Ectodermal cell (in vitro differentiated cells): ENCODE results near the gene TBX2.

ENCODE experiments used
- H3K27ac ChIP-seq: 2 replicates; pipeline ENCODE4 v1.7.0; 2013; ENCODE audit warnings: mild to moderate bottlenecking, low read depth, low read length; ENCODE audit not compliant: insufficient read depth, poor library complexity, severe bottlenecking
- H3K27me3 ChIP-seq: 2 replicates; pipeline ENCODE4 v1.7.0; 2013; ENCODE audit warnings: mild to moderate bottlenecking, low read length; ENCODE audit not compliant: insufficient read depth, control insufficient read depth, poor library complexity, severe bottlenecking
- H3K36me3 ChIP-seq: one replicate; pipeline ENCODE4 v1.7.0; 2013; ENCODE audit warnings: low read length; ENCODE audit not compliant: control insufficient read depth, insufficient read depth
- H3K4me1 ChIP-seq: one replicate; pipeline ENCODE4 v1.7.0; 2013; ENCODE audit warnings: low read length; ENCODE audit not compliant: control insufficient read depth, insufficient read depth
- H3K4me3 ChIP-seq: 2 replicates; pipeline ENCODE4 v1.7.0; 2013; ENCODE audit warnings: low read depth, low read length, control low read depth; ENCODE audit not compliant: insufficient read depth
- H3K9me3 ChIP-seq: 2 replicates; pipeline ENCODE4 v1.7.0; 2013; ENCODE audit warnings: mild to moderate bottlenecking, low read length, moderate library complexity; ENCODE audit not compliant: control insufficient read depth
- WGBS, 2 experiments: methylation state at CpG; one replicate each; pipeline ENCODE4 v1.1.7; 2013; ENCODE audit warnings: missing lambda C conversion rate in 2 of 2; 5-methylcytosine and 5-hydroxymethylcytosine counted together

The TBX2 gene

DNA sequence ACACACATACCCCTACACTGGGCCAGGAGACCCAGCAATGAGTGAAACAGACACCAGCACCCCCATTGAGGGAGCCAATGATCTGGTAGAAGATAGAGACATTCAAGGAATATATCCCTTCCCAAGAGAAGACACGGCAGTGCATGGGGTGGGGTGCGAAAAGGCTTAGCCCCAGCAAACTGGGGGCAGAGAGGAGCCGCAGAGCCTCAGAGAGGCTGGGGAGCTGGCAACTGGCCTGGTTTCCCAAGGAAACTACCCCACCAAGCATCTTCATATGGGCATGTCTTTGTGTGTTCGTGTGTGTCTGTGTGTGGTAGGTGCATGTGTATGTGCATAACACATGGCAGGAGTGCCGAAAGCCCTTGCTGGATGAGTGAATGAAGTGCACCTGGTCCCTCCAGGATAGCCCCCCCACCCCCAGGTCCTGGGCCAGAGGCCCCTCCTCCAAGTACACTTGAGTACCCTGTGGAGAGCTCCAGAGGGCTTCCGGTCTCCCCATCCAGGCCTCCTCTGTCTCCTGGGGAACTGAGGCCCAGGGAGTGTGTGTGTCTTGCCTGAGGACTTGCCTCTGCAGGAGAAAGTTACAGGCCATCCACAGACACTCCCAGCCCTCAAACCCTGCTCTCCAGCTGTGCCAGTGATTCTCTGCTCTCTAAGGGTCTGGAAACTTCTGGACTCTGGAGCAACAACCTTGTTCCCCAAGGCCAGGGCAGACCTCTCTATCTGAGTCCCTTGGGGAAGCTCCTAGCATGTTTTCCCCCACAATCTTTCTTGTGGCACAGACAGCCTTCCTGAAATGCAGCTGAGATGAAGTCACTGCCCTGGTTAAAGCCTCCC, 15.9 kb downstream of the TBX2 start:
- H3K4me1 ChIP-seq: peaks cover 9% of the 10 kb centered on the region
- H3K9me3 ChIP-seq: no peaks in the 10 kb centered on the region
- 89 to 92% methylated on average over 6 of the region's 6 CpGs for WGBS, 2 experiments
- no peak overlapping the region for H3K27ac ChIP-seq
- no peaks in the 10 kb centered on the region for H3K36me3 ChIP-seq
- no peak overlapping the region for H3K4me3 ChIP-seq
- peaks cover 63% of the 10 kb centered on the region for H3K27me3 ChIP-seq

DNA sequence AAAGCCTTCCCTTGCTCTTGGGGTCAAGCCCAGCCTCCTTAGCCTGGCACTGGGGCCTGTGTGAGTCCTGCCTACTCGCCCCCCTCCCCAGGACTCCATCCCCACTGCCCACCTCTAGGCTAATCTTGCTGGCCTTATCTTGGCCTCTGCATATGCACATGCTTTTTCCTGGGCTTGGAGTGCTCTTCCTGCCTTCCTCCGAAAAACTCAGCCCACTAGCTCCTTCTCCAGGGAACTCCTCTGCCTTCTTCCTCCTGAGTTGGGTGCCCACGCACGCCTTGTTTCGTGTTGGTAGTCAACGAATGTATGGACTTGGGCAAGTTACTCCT, 16.5 kb downstream of the TBX2 start:
- Histone ChIP-seq H3K4me1 (peaks cover 7% of the 10 kb centered on the region), H3K27ac (no peak overlapping the region), H3K36me3 (no peaks in the 10 kb centered on the region), H3K9me3 (no peaks in the 10 kb centered on the region), H3K27me3 (peaks cover 57% of the 10 kb centered on the region), H3K4me3 (no peak overlapping the region)
- whole genome bisulfite sequencing, 2 experiments: 82% methylated on average over 6 of the region's 6 CpGs

DNA sequence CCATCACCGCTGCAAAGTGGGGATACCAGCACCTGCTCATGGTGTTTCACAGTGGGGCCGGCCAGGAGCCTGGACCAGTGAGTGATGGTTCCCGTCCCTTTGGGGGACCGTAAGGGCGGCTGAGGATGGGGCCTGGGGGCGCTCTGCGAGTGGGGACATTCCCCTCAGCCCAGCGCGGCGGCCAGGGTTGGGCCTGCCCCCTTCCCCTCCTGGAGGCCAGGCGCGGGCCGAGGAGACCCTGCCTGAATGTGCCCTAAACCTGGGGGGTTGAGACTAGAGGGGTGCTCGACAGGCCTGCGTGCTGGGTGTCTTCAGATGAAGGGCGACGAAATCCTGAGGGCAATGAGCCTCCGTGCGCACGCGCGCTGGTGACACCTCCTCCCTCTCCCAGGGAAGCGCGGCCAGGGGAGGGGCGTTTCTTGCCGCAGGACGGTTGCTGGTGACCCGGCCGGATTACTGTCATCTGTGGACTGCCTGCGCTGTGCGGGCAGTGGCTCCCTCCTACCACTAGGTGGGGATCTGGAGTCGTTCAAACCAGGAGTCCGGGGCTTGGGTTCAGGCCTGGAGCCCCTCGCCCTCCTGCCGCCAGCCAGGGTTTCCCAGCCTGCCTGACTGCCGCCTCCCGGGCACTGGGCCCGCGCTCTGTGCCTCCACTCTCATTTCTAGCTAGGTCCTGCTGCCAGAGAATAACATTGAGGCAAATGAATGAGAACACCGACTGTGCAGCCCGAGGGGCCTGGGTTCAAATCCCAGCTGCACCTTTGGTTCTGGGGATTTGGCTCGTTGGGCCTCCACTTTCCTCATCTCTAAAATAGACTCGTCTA, 17.1 kb downstream of the TBX2 start:
- peaks cover 7% of the 10 kb centered on the region for H3K4me1 ChIP-seq
- WGBS, 2 experiments: 23% methylated on average over 43 of the region's 43 CpGs
- no peaks in the 10 kb centered on the region for H3K36me3 ChIP-seq
- peak overlapping the region; percentile 29 for H3K4me3 ChIP-seq
- H3K27ac ChIP-seq: no peak overlapping the region
- H3K9me3 ChIP-seq: no peaks in the 10 kb centered on the region
- peaks cover 51% of the 10 kb centered on the region for H3K27me3 ChIP-seq

DNA sequence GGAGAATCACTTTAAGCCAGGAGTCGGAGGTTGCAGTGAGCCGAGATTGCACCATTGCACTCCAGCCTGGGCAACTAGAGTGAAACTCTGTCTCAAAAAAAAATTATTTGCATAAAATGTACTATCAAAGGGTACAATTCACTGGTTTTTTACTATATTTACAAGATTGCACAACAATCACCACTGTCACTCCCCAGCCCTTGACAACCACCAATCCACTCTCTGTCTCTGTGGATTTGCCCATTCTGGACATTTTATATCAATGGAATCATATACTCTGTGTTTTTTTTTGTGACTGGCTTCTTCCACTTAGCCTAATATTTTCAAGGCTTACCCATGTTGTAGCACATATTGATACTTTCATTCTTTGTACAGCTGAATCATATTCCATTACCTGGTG, 18.8 kb downstream of the TBX2 start:
- no peak overlapping the region for H3K27ac ChIP-seq
- peaks cover 1% of the 10 kb centered on the region for H3K4me1 ChIP-seq
- no peaks in the 10 kb centered on the region for H3K9me3 ChIP-seq
- H3K4me3 ChIP-seq: no peak overlapping the region
- peaks cover 34% of the 10 kb centered on the region for H3K27me3 ChIP-seq
- WGBS, 2 experiments: 96 to 98% methylated on average over 2 of the region's 2 CpGs
- H3K36me3 ChIP-seq: no peaks in the 10 kb centered on the region

DNA sequence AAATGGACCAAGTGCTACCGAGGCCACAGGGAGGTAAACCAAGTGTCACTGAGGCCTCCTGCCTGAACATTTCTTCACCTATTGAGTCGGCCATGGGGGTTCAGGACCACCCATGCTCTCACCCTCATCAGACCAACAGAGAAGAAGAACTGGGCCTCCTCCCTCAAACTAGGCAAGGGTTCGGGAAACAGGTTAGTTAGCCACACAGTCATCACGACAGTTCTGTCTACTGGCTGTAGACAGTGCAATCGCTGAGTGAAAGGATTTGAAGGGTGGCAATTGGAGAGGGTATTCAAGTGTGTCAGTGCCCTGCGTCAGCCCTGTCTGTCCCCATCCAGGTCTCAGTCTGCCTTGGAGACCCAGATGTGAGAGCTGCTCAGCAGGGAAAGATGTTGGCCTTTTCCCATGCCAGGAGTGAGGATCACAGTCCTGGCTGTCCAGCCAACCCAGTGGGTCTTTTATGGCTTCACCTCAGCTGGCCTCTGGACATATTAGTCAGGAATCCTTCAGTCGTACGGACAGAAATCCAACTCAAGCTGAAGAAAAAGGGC, 19.9 kb downstream of the TBX2 start:
- peaks cover 25% of the 10 kb centered on the region for H3K27me3 ChIP-seq
- 88 to 91% methylated on average over 8 of the region's 8 CpGs for WGBS, 2 experiments

DNA sequence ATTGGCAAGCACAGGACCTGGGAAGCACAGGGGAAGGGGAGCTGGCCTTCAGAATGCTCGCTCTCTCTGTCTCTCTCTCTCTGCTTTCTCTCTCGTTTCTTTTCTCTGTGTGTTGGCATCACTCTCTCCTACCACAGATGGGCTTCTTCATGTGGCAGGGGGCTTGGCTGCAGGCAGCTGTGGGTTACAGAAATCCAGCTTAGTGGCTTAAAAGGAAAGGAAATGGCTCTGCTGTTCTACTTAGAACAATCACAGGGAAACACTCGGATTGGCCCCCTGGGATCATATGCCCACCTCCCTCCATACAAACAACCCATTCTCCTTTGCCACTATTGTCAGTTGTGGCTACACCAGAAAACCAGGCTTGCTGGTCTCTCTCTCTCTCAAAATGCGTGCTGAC, 20.4 kb downstream of the TBX2 start:
- Histone ChIP-seq H3K4me1 (no peaks in the 10 kb centered on the region), H3K27me3 (peaks cover 20% of the 10 kb centered on the region)
- WGBS, 2 experiments: 70 to 74% methylated on average over 4 of the region's 4 CpGs

More for the DNA sequence above, 19.9 kb downstream of the TBX2 start:
- Histone ChIP-seq H3K4me3 (no peak overlapping the region), H3K4me1 (no peaks in the 10 kb centered on the region), H3K36me3 (no peaks in the 10 kb centered on the region), H3K9me3 (no peaks in the 10 kb centered on the region), H3K27ac (no peak overlapping the region)

DNA sequence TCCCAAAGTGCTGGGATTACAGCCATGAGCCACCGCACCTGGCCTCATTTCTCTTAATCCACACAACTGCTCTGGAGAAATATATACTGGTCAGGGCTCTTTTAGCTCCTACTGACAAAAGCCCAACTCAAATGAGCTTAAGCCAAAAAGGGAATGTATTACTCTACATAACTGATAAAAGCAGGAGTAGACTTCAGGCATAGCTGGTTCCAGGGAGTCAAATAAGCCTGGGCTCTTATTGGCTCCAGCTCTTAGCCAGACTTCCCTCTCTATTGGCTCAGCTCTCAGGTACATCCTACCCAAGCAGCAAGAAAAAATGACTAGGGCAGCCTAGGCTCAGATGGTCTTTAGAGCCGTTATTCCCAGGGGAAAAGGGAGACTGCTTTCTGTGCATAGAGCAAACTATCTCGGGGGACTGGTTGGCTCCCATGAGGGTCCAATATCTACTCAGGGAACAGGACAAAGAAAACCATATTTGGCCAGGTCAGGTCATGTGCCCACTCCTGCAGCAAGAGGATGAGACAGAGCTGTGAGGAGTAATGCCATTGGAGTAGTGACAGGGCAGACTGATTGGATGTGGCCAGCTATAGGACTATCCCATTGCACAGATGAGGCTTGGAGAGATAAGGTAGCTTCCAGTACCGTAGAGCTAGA, 21.2 kb downstream of the TBX2 start:
- 92 to 99% methylated on average over 4 of the region's 4 CpGs for WGBS, 2 experiments
- Histone ChIP-seq H3K4me1 (no peaks in the 10 kb centered on the region), H3K9me3 (no peaks in the 10 kb centered on the region), H3K36me3 (no peaks in the 10 kb centered on the region), H3K27me3 (peaks cover 12% of the 10 kb centered on the region), H3K4me3 (no peak overlapping the region), H3K27ac (no peak overlapping the region)

More for the DNA sequence above, 20.4 kb downstream of the TBX2 start:
- Histone ChIP-seq H3K4me3 (no peak overlapping the region), H3K9me3 (no peaks in the 10 kb centered on the region), H3K36me3 (no peaks in the 10 kb centered on the region), H3K27ac (no peak overlapping the region)

DNA sequence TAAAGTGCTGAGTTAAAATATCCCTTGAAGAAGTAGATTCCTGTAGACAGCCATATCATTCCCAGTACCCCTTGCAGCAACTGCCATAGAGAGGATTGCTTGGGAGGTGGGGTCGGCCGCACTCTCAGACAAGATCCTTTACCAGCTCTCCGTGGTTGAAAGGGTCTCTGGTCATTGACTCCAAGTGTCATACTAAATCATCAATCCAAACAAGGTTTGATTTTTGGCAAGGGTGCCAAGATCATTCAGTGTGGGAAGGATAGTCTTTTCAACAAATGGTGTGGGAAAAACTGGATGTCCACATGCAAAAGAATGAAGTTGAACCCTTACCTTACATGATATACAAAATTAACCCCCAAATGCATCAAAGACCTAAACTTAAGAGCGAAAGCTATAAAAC, 21.8 kb downstream of the TBX2 start:
- H3K9me3 ChIP-seq: no peaks in the 10 kb centered on the region
- no peak overlapping the region for H3K4me3 ChIP-seq
- no peaks in the 10 kb centered on the region for H3K4me1 ChIP-seq
- H3K36me3 ChIP-seq: no peaks in the 10 kb centered on the region
- peaks cover 6% of the 10 kb centered on the region for H3K27me3 ChIP-seq
- WGBS, 2 experiments: 96 to 98% methylated on average over 3 to 4 of the region's 4 CpGs
- H3K27ac ChIP-seq: no peak overlapping the region

DNA sequence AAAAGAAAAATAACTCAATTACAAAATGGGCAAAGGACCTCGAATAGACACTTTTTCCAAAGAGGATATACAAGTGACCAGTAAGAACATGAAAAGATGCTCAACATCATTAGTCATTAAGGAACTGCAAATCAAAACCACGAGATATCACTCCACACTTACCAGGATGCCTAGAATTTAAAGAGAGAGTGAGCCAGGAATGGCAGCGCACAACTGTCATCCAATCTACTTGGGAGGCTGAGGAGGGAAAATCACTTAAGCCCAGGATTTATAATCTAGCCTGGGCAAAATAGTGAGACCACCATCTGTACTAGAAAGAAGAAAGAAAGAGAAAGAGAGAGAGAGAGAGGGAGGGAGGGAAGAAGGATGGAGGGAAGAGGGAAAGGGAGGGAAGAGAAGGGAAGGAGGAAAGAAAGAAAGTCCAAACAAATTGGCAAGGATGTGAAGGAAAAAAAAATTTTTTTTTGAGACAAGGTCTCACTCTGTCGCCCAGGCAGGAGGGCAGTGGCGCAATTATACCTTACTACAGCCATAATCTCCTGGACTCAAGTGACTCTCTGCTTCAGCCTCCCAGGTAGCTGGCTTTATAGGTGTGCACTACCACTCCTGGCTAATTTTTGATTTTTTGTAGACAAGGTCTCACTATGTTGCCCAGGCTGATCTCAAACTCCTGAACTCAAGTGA, 22.6 kb downstream of the TBX2 start:
- 81 to 84% methylated on average over 5 of the region's 5 CpGs for WGBS, 2 experiments

More for the DNA sequence above, 22.6 kb downstream of the TBX2 start:
- H3K4me1 ChIP-seq: no peaks in the 10 kb centered on the region
- H3K27me3 ChIP-seq: peaks cover under 1% of the 10 kb centered on the region
- no peaks in the 10 kb centered on the region for H3K36me3 ChIP-seq
- no peak overlapping the region for H3K27ac ChIP-seq
- no peaks in the 10 kb centered on the region for H3K9me3 ChIP-seq
- no peak overlapping the region for H3K4me3 ChIP-seq
